ENCODE results near the gene BMP6. TPM values are rescaled to one million over a fixed set of nuclear protein-coding genes. Genes with fewer than 3 reads are reported as not detected.

Gene BMP6
- polyA plus RNA-seq, 1 donor (not counting 4 experiments of a cell fraction or from before 2014, with no cell fraction given) = 0.05 TPM

DNA sequence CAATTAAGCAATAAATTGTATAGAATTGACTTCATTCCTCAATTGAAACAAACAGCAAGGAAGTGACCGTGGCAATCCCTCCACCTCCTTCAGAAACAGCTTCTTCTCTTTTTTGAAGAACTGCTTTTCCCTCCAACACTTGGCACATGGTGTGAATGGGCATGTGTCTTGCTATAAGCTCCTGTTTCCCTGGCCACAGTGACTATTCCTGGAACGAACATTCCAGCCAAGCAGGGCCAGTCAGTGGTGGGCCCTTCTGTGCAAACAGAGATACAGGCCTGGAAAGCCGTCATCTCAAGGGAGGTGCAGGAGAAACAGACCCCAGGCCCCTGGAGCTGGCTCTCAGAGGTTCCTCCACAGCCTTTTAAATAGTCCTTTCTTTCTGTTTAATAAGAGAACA is 177.8 kb downstream of the BMP6 start:
- no peaks in the 10 kb centered on the region for H3K4me1 ChIP-seq (ENCODE audit: control insufficient read depth, extremely low read depth, insufficient read depth, low read length)
- no peak overlapping the region for H3K27ac ChIP-seq (ENCODE audit: control insufficient read depth, insufficient read depth, low read length)
- DNase-seq (ENCODE audit: low read depth, low spot score) (no peak), FAIRE-seq (no peak)
- H3K27me3 ChIP-seq (ENCODE audit: control insufficient read depth, extremely low read depth, insufficient read depth, low read length) = no peaks in the 10 kb centered on the region
- TF ChIP-seq, protein P1, sequence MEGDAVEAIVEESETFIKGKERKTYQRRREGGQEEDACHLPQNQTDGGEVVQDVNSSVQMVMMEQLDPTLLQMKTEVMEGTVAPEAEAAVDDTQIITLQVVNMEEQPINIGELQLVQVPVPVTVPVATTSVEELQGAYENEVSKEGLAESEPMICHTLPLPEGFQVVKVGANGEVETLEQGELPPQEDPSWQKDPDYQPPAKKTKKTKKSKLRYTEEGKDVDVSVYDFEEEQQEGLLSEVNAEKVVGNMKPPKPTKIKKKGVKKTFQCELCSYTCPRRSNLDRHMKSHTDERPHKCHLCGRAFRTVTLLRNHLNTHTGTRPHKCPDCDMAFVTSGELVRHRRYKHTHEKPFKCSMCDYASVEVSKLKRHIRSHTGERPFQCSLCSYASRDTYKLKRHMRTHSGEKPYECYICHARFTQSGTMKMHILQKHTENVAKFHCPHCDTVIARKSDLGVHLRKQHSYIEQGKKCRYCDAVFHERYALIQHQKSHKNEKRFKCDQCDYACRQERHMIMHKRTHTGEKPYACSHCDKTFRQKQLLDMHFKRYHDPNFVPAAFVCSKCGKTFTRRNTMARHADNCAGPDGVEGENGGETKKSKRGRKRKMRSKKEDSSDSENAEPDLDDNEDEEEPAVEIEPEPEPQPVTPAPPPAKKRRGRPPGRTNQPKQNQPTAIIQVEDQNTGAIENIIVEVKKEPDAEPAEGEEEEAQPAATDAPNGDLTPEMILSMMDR (optimal IDR thresholded peaks at IDR 0.05 in 1 of 3, IDR thresholded peaks at IDR 0.05 in 1 of 3, conservative IDR thresholded peaks at IDR 0.05 in 1 of 3; ENCODE audit: extremely low read depth in 1 of 3, insufficient read depth in 2 of 3, low read length in 3 of 3) = no peak
- no peak for TF ChIP-seq EZH2 (IDR thresholded peaks at IDR 0.05; ENCODE audit: low read length)
- peaks cover 17 to 46% of the 10 kb centered on the region in 2 experiments for H3K36me3 ChIP-seq (ENCODE audit: control insufficient read depth in 2 of 2, extremely low read depth in 1 of 2, insufficient read depth in 2 of 2, low read length in 2 of 2)
- H3K9ac ChIP-seq (ENCODE audit: control insufficient read depth, extremely low read depth, insufficient read depth, low read length) = no peak overlapping the region
- H3K4me2 ChIP-seq (ENCODE audit: control insufficient read depth, extremely low read depth, insufficient read depth, low read depth, low read length) = no peak overlapping the region
- H3K9me1 ChIP-seq (ENCODE audit: control insufficient read depth, extremely low read depth, insufficient read depth, low read length) = no peaks in the 10 kb centered on the region
- peaks cover 34% of the 10 kb centered on the region for H3K79me2 ChIP-seq (ENCODE audit: control insufficient read depth, insufficient read depth, low read length)
- dilution Hi-C loops (cut with MboI; ENCODE audit: extremely low pct_ligation_motif_present, low sequenced_read_pairs) = no loop called here
- no peaks in the 10 kb centered on the region for H4K20me1 ChIP-seq (ENCODE audit: control insufficient read depth, extremely low read depth, insufficient read depth, low read length)
- H3K9me3 ChIP-seq (ENCODE audit: control insufficient read depth, low read depth, low read length) = no peaks in the 10 kb centered on the region
- no peak overlapping the region for H2AFZ ChIP-seq (ENCODE audit: control insufficient read depth, low read length)
- no peak overlapping the region for H3K4me3 ChIP-seq (ENCODE audit: control insufficient read depth in 2 of 3, extremely low read depth in 1 of 3, insufficient read depth in 2 of 3, low read depth in 1 of 3, low read length in 3 of 3)

- H3K9me1 ChIP-seq (ENCODE audit: control insufficient read depth, extremely low read depth, insufficient read depth, low read length) = no peaks in the 10 kb centered on the region
- H3K4me3 ChIP-seq (ENCODE audit: control insufficient read depth in 2 of 3, extremely low read depth in 1 of 3, insufficient read depth in 2 of 3, low read depth in 1 of 3, low read length in 3 of 3) = no peak overlapping the region
- H2AFZ ChIP-seq (ENCODE audit: control insufficient read depth, low read length) = no peak overlapping the region
- H3K4me2 ChIP-seq (ENCODE audit: control insufficient read depth, extremely low read depth, insufficient read depth, low read depth, low read length) = no peak overlapping the region
- no peak for DNase-seq (ENCODE audit: low read depth, low spot score)
- no peak for FAIRE-seq
- no peak overlapping the region for H3K27ac ChIP-seq (ENCODE audit: control insufficient read depth, insufficient read depth, low read length)
- no peaks in the 10 kb centered on the region for H3K4me1 ChIP-seq (ENCODE audit: control insufficient read depth, extremely low read depth, insufficient read depth, low read length)
- dilution Hi-C loops (cut with MboI; ENCODE audit: extremely low pct_ligation_motif_present, low sequenced_read_pairs) = no loop called here
- H3K79me2 ChIP-seq (ENCODE audit: control insufficient read depth, insufficient read depth, low read length) = peaks cover 45% of the 10 kb centered on the region
- H3K27me3 ChIP-seq (ENCODE audit: control insufficient read depth, extremely low read depth, insufficient read depth, low read length) = no peaks in the 10 kb centered on the region
- TF ChIP-seq, protein P1 (optimal IDR thresholded peaks at IDR 0.05 in 1 of 3, IDR thresholded peaks at IDR 0.05 in 1 of 3, conservative IDR thresholded peaks at IDR 0.05 in 1 of 3; ENCODE audit: extremely low read depth in 1 of 3, insufficient read depth in 2 of 3, low read length in 3 of 3) = no peak
- TF ChIP-seq EZH2 (IDR thresholded peaks at IDR 0.05; ENCODE audit: low read length) = no peak
- no peaks in the 10 kb centered on the region for H3K9me3 ChIP-seq (ENCODE audit: control insufficient read depth, low read depth, low read length)
- H4K20me1 ChIP-seq (ENCODE audit: control insufficient read depth, extremely low read depth, insufficient read depth, low read length) = no peaks in the 10 kb centered on the region
- H3K36me3 ChIP-seq (ENCODE audit: control insufficient read depth in 2 of 2, extremely low read depth in 1 of 2, insufficient read depth in 2 of 2, low read length in 2 of 2) = peaks cover 14 to 36% of the 10 kb centered on the region in 2 experiments
- no peak overlapping the region for H3K9ac ChIP-seq (ENCODE audit: control insufficient read depth, extremely low read depth, insufficient read depth, low read length)
Measured at GRCh38 chr6:7904654-7905319, 178.9 kb downstream of the BMP6 start.

Measured in keratinocyte (primary cell).